Measurements from ENCODE around the gene NBEAL1.

NBEAL1 gene

GRCh38 chr2:203019142-203019541 is 4.5 kb downstream of the NBEAL1 start:
- Histone ChIP-seq H3K9me3 (ENCODE audit: insufficient read depth, low read length) (no peaks in the 10 kb centered on the region), H4K20me1 (ENCODE audit: insufficient read depth, low read length) (no peaks in the 10 kb centered on the region), H3K79me2 (ENCODE audit: low read length) (no peaks in the 10 kb centered on the region), H3K27me3 (ENCODE audit: low read depth, low read length) (no peaks in the 10 kb centered on the region), H3K4me1 (ENCODE audit: low read length) (peaks cover 6% of the 10 kb centered on the region; the same call in 1 of the 2 replicates), H3K4me3 (ENCODE audit: low read length) (no peak overlapping the region), H2AFZ (ENCODE audit: low read depth, low read length) (no peak overlapping the region), H3K27ac (ENCODE audit: low read length) (no peak overlapping the region), H3K36me3 (replicated peaks; ENCODE audit: low read depth, low read length) (no peaks in the 10 kb centered on the region), H3K4me2 (ENCODE audit: low read length) (no peak overlapping the region), H3K9ac (ENCODE audit: low read length) (no peak overlapping the region)
- TF ChIP-seq EZH2phosphoT487 (IDR thresholded peaks at IDR 0.05; ENCODE audit: low read depth) (no peak), CTCF (IDR thresholded peaks at IDR 0.05; ENCODE audit: low read depth, low read length) (no peak)

- Histone ChIP-seq H2AFZ (ENCODE audit: low read depth, low read length) (no peak overlapping the region), H3K36me3 (replicated peaks; ENCODE audit: low read depth, low read length) (no peaks in the 10 kb centered on the region), H3K4me1 (ENCODE audit: low read length) (peaks cover 3% of the 10 kb centered on the region; the same call in 1 of the 2 replicates), H3K4me3 (ENCODE audit: low read length) (no peak overlapping the region), H3K27ac (ENCODE audit: low read length) (no peak overlapping the region), H3K9me3 (ENCODE audit: insufficient read depth, low read length) (no peaks in the 10 kb centered on the region), H3K4me2 (ENCODE audit: low read length) (no peak overlapping the region), H4K20me1 (ENCODE audit: insufficient read depth, low read length) (no peaks in the 10 kb centered on the region), H3K79me2 (ENCODE audit: low read length) (no peaks in the 10 kb centered on the region), H3K9ac (ENCODE audit: low read length) (no peak overlapping the region), H3K27me3 (ENCODE audit: low read depth, low read length) (no peaks in the 10 kb centered on the region)
- TF ChIP-seq CTCF (IDR thresholded peaks at IDR 0.05; ENCODE audit: low read depth, low read length) (no peak), EZH2phosphoT487 (IDR thresholded peaks at IDR 0.05; ENCODE audit: low read depth) (no peak)
Measured at GRCh38 chr2:203021991-203022390, 7.3 kb downstream of the NBEAL1 start.

- H3K27me3 ChIP-seq (ENCODE audit: low read depth, low read length): no peaks in the 10 kb centered on the region
- no peak overlapping the region for H3K4me2 ChIP-seq (ENCODE audit: low read length)
- no peak overlapping the region for H2AFZ ChIP-seq (ENCODE audit: low read depth, low read length)
- peaks cover 3% of the 10 kb centered on the region; the same call in 1 of the 2 replicates for H3K4me1 ChIP-seq (ENCODE audit: low read length)
- no peak for TF ChIP-seq EZH2phosphoT487 (IDR thresholded peaks at IDR 0.05; ENCODE audit: low read depth)
- TF ChIP-seq CTCF (IDR thresholded peaks at IDR 0.05; ENCODE audit: low read depth, low read length): no peak
- H4K20me1 ChIP-seq (ENCODE audit: insufficient read depth, low read length): no peaks in the 10 kb centered on the region
- H3K4me3 ChIP-seq (ENCODE audit: low read length): no peak overlapping the region
- no peaks in the 10 kb centered on the region for H3K36me3 ChIP-seq (replicated peaks; ENCODE audit: low read depth, low read length)
- no peaks in the 10 kb centered on the region for H3K79me2 ChIP-seq (ENCODE audit: low read length)
- H3K9me3 ChIP-seq (ENCODE audit: insufficient read depth, low read length): no peaks in the 10 kb centered on the region
- no peak overlapping the region for H3K27ac ChIP-seq (ENCODE audit: low read length)
- H3K9ac ChIP-seq (ENCODE audit: low read length): no peak overlapping the region
Measured at GRCh38 chr2:203022751-203023150, 8.1 kb downstream of the NBEAL1 start.

- no peaks in the 10 kb centered on the region for H3K36me3 ChIP-seq (replicated peaks; ENCODE audit: low read depth, low read length)
- peaks cover 3% of the 10 kb centered on the region; the same call in 1 of the 2 replicates for H3K4me1 ChIP-seq (ENCODE audit: low read length)
- no peak overlapping the region for H3K4me2 ChIP-seq (ENCODE audit: low read length)
- H3K9ac ChIP-seq (ENCODE audit: low read length): no peak overlapping the region
- no peak overlapping the region for H2AFZ ChIP-seq (ENCODE audit: low read depth, low read length)
- no peak overlapping the region for H3K27ac ChIP-seq (ENCODE audit: low read length)
- no peak overlapping the region for H3K4me3 ChIP-seq (ENCODE audit: low read length)
- no peaks in the 10 kb centered on the region for H3K9me3 ChIP-seq (ENCODE audit: insufficient read depth, low read length)
- H3K79me2 ChIP-seq (ENCODE audit: low read length): no peaks in the 10 kb centered on the region
- no peaks in the 10 kb centered on the region for H4K20me1 ChIP-seq (ENCODE audit: insufficient read depth, low read length)
- H3K27me3 ChIP-seq (ENCODE audit: low read depth, low read length): no peaks in the 10 kb centered on the region
- no peak for TF ChIP-seq EZH2phosphoT487 (IDR thresholded peaks at IDR 0.05; ENCODE audit: low read depth)
- TF ChIP-seq CTCF (IDR thresholded peaks at IDR 0.05; ENCODE audit: low read depth, low read length): no peak
Measured at GRCh38 chr2:203025592-203025991, 10.9 kb downstream of the NBEAL1 start.
